Mesenchymal stem cell (in vitro differentiated cells and primary cell): ENCODE data around the gene NRF1.

Experiments
- DNase-seq: peaks from one replicate; pipeline ENCODE4 v3.0.0-alpha.2; 2013
- H2AFZ ChIP-seq: one replicate; pipeline ENCODE4 v1.6.1; 2013; ENCODE audit warnings: low read depth, mild to moderate bottlenecking, control low read depth, inconsistent platforms, low read length, moderate library complexity
- H2AK5ac ChIP-seq: 2 replicates; pipeline ENCODE4 v1.6.1; 2013; ENCODE audit warnings: low read length, moderate library complexity, mild to moderate bottlenecking, inconsistent platforms; ENCODE audit not compliant: severe bottlenecking
- H2BK120ac ChIP-seq: one replicate; pipeline ENCODE4 v1.6.1; 2013; ENCODE audit warnings: low read depth, mild to moderate bottlenecking, inconsistent platforms, low read length, moderate library complexity
- H2BK12ac ChIP-seq, 2 experiments: one replicate each; pipeline ENCODE4 v1.6.1; 2013; ENCODE audit warnings: inconsistent platforms in 2 of 2, low read length in 2 of 2, mild to moderate bottlenecking in 2 of 2, moderate library complexity in 2 of 2, control low read depth in 1 of 2
- H2BK15ac ChIP-seq: one replicate; pipeline ENCODE4 v1.6.1; 2013; ENCODE audit warnings: mild to moderate bottlenecking, low read depth, inconsistent platforms; ENCODE audit not compliant: poor library complexity, severe bottlenecking
- H2BK5ac ChIP-seq: 2 replicates; pipeline ENCODE4 v1.6.1; 2013; ENCODE audit warnings: low read depth, mild to moderate bottlenecking, low read length, control low read depth, inconsistent platforms; ENCODE audit not compliant: poor library complexity, severe bottlenecking
- H3K14ac ChIP-seq, 2 experiments: one replicate each; pipeline ENCODE4 v1.6.1; 2013; ENCODE audit warnings: inconsistent platforms in 2 of 2, low read length in 2 of 2, control low read depth in 1 of 2, mild to moderate bottlenecking in 1 of 2, moderate library complexity in 1 of 2
- H3K18ac ChIP-seq, 2 experiments: one replicate each; pipeline ENCODE4 v1.6.1; 2013; ENCODE audit warnings: inconsistent platforms in 2 of 2, low read length in 2 of 2, control low read depth in 1 of 2, low read depth in 1 of 2, mild to moderate bottlenecking in 1 of 2
- H3K23ac ChIP-seq, 2 experiments: one replicate each; pipeline ENCODE4 v1.6.1; 2013; ENCODE audit warnings: inconsistent platforms in 2 of 2, low read length in 2 of 2, mild to moderate bottlenecking in 2 of 2, moderate library complexity in 2 of 2, control low read depth in 1 of 2
- H3K27ac ChIP-seq: 2 replicates; pipeline ENCODE4 v1.5.1; 2013; ENCODE audit warnings: mild to moderate bottlenecking, moderate library complexity, low read length, control low read depth, inconsistent platforms; ENCODE audit not compliant: poor library complexity, severe bottlenecking
- H3K27me3 ChIP-seq, 2 experiments: 2 replicates each; pipeline versions ENCODE4 v1.6.1 to v1.7.0; 2013; ENCODE audit warnings: low read length in 2 of 2, mild to moderate bottlenecking in 2 of 2, moderate library complexity in 2 of 2, control low read depth in 1 of 2, inconsistent platforms in 1 of 2; ENCODE audit not compliant: control insufficient read depth in 1 of 2, insufficient read depth in 1 of 2
- H3K36me3 ChIP-seq, 2 experiments: 2 replicates each; pipeline versions ENCODE4 v1.6.1 to v1.7.0; 2013; ENCODE audit warnings: low read length in 2 of 2, control low read depth in 1 of 2, inconsistent platforms in 1 of 2, low read depth in 1 of 2, mild to moderate bottlenecking in 1 of 2; ENCODE audit not compliant: insufficient read depth in 2 of 2, control insufficient read depth in 1 of 2
- H3K4ac ChIP-seq, 2 experiments: one replicate each; pipeline ENCODE4 v1.6.1; 2013; ENCODE audit warnings: inconsistent platforms in 2 of 2, low read length in 2 of 2, mild to moderate bottlenecking in 2 of 2, moderate library complexity in 2 of 2, control low read depth in 1 of 2, low read depth in 1 of 2
- H3K4me1 ChIP-seq: 2 replicates; pipeline ENCODE4 v1.6.1; 2013; ENCODE audit warnings: low read depth, low read length, control low read depth; ENCODE audit not compliant: control insufficient read depth, insufficient read depth
- H3K4me2 ChIP-seq: 2 replicates; pipeline ENCODE4 v1.6.1; 2013; ENCODE audit warnings: low read length, mild to moderate bottlenecking, inconsistent platforms; ENCODE audit not compliant: poor library complexity, severe bottlenecking
- H3K4me3 ChIP-seq, 2 experiments: 2 replicates each; pipeline versions ENCODE4 v1.5.1 to v1.7.0; 2013; ENCODE audit warnings: low read length in 2 of 2, mild to moderate bottlenecking in 2 of 2, control low read depth in 1 of 2, low read depth in 1 of 2; ENCODE audit not compliant: insufficient read depth in 1 of 2
- H3K79me1 ChIP-seq: replicated peaks from 2 replicates; pipeline ENCODE4 v1.6.1; 2013; ENCODE audit warnings: mild to moderate bottlenecking, control low read depth, low read length, inconsistent platforms; ENCODE audit not compliant: poor library complexity, severe bottlenecking
- H3K9ac ChIP-seq: 2 replicates; pipeline ENCODE4 v1.7.0; 2013; ENCODE audit warnings: mild to moderate bottlenecking, low read length, moderate library complexity
- H3K9me3 ChIP-seq: 2 replicates; pipeline ENCODE4 v1.7.0; 2013; ENCODE audit warnings: mild to moderate bottlenecking, low read length; ENCODE audit not compliant: control insufficient read depth
- H4K8ac ChIP-seq: one replicate; pipeline ENCODE4 v1.6.1; 2013; ENCODE audit warnings: inconsistent platforms, mild to moderate bottlenecking, low read length, moderate library complexity
- H4K91ac ChIP-seq: one replicate; pipeline ENCODE4 v1.6.1; 2013; ENCODE audit warnings: mild to moderate bottlenecking, low read length, inconsistent platforms
- WGBS: methylation state at CpG from one replicate; pipeline ENCODE4 v1.1.7; 2013; ENCODE audit warnings: mixed read lengths; 5-methylcytosine and 5-hydroxymethylcytosine counted together

The NRF1 gene

GRCh38 chr7:129785685-129786514, 174.4 kb downstream of the NRF1 start:
- Histone ChIP-seq H3K4me3 (peak overlapping the region in 1 of 2 experiments; percentile 33), H3K9me3 (no peaks in the 10 kb centered on the region), H3K9ac (no peak overlapping the region), H3K27me3 (peaks cover 78 to 92% of the 10 kb centered on the region in 2 experiments), H4K8ac (peak overlapping the region; percentile 31), H3K79me1 (no peaks in the 10 kb centered on the region), H3K23ac (no peak overlapping the region), H3K4me2 (peak overlapping the region; percentile 54), H3K4me1 (peaks cover 21% of the 10 kb centered on the region), H3K36me3 (no peaks in the 10 kb centered on the region), H3K18ac (no peak overlapping the region), H4K91ac (no peak overlapping the region), H2AFZ (no peak overlapping the region), H3K14ac (no peak overlapping the region), H2BK5ac (no peak overlapping the region), H2BK120ac (no peak overlapping the region), H2AK5ac (no peak overlapping the region), H3K27ac (no peak overlapping the region), H2BK15ac (no peak overlapping the region), H2BK12ac (no peak overlapping the region), H3K4ac (no peak overlapping the region)
- no peak for DNase-seq
- 3% methylated on average over 39 of the region's 44 CpGs for WGBS

- H3K23ac ChIP-seq: no peak overlapping the region
- no peak overlapping the region for H3K9ac ChIP-seq
- peaks cover 70 to 85% of the 10 kb centered on the region in 2 experiments for H3K27me3 ChIP-seq
- no peak overlapping the region for H2BK15ac ChIP-seq
- peaks cover 12% of the 10 kb centered on the region for H3K4me1 ChIP-seq
- H3K9me3 ChIP-seq: no peaks in the 10 kb centered on the region
- no peak overlapping the region for H3K4ac ChIP-seq
- no peak overlapping the region for H2BK12ac ChIP-seq
- no peak overlapping the region for H2AFZ ChIP-seq
- H2AK5ac ChIP-seq: no peak overlapping the region
- H3K36me3 ChIP-seq: no peaks in the 10 kb centered on the region
- H3K27ac ChIP-seq: no peak overlapping the region
- no peak overlapping the region for H3K4me3 ChIP-seq
- no peak overlapping the region for H2BK120ac ChIP-seq
- no peak overlapping the region for H4K8ac ChIP-seq
- no peak overlapping the region for H3K4me2 ChIP-seq
- no peak for DNase-seq
- no peak overlapping the region for H3K14ac ChIP-seq
- H3K18ac ChIP-seq: no peak overlapping the region
- H4K91ac ChIP-seq: no peak overlapping the region
- H2BK5ac ChIP-seq: no peak overlapping the region
- WGBS: 38% methylated on average over 13 of the region's 13 CpGs
- no peaks in the 10 kb centered on the region for H3K79me1 ChIP-seq
Measured at GRCh38 chr7:129786825-129787563, 175.5 kb downstream of the NRF1 start.

- WGBS: 75% methylated on average over 6 of the region's 6 CpGs
- Histone ChIP-seq H3K9me3 (no peaks in the 10 kb centered on the region), H4K8ac (no peak overlapping the region), H3K36me3 (no peaks in the 10 kb centered on the region), H3K4me2 (no peak overlapping the region), H4K91ac (no peak overlapping the region), H3K4ac (no peak overlapping the region), H2AFZ (no peak overlapping the region), H2BK15ac (no peak overlapping the region), H2BK120ac (no peak overlapping the region), H3K23ac (peak overlapping the region in 1 of 2 experiments; percentile 17), H2BK12ac (no peak overlapping the region), H2AK5ac (no peak overlapping the region), H3K9ac (no peak overlapping the region), H3K4me1 (peaks cover 11% of the 10 kb centered on the region), H3K18ac (no peak overlapping the region), H3K4me3 (no peak overlapping the region), H3K27me3 (peaks cover 62 to 69% of the 10 kb centered on the region in 2 experiments), H3K14ac (no peak overlapping the region), H2BK5ac (no peak overlapping the region), H3K27ac (no peak overlapping the region), H3K79me1 (no peaks in the 10 kb centered on the region)
- DNase-seq: no peak
Measured at GRCh38 chr7:129789000-129789399, 177.5 kb downstream of the NRF1 start.

DNA sequence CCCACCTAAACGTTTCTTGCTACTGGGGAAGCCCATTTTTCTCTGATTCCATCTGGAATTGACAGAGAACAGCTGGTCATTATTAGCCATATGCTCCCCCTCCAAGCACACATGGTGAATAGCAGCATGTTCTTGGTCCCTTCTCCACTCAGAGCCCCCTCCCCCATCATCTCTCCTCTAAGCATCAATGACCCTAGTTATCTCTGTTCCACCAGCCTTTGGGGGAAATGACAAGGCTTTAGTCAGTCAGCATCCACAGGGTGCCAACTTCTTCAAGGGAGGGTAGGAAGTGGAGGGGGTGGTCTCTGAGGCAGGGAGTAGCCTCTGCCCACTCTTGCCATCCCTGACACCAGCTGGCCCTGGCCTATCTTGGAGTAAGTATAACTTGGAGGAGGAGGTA, 178.1 kb downstream of the NRF1 start:
- 46% methylated on average over 1 of the region's 1 CpG for WGBS
- Histone ChIP-seq H3K4ac (no peak overlapping the region), H2BK5ac (no peak overlapping the region), H3K9me3 (no peaks in the 10 kb centered on the region), H3K18ac (no peak overlapping the region), H4K91ac (no peak overlapping the region), H3K36me3 (no peaks in the 10 kb centered on the region), H3K27ac (no peak overlapping the region), H2BK120ac (no peak overlapping the region), H2AK5ac (no peak overlapping the region), H2BK15ac (no peak overlapping the region), H3K9ac (no peak overlapping the region), H4K8ac (no peak overlapping the region), H3K23ac (no peak overlapping the region), H3K79me1 (no peaks in the 10 kb centered on the region), H3K4me3 (no peak overlapping the region), H2AFZ (no peak overlapping the region), H3K14ac (no peak overlapping the region), H3K27me3 (peaks cover 60 to 68% of the 10 kb centered on the region in 2 experiments), H3K4me2 (no peak overlapping the region), H2BK12ac (no peak overlapping the region), H3K4me1 (peaks cover 11% of the 10 kb centered on the region)
- DNase-seq: no peak
